NCI-H1417 (cell line): ENCODE results near the gene TXK.

Experiments used
- DNase-seq, 3 experiments: peaks; one replicate each; lab custom pipeline; 2025; lab: John Stamatoyannopoulos, UW

The TXK gene

DNA sequence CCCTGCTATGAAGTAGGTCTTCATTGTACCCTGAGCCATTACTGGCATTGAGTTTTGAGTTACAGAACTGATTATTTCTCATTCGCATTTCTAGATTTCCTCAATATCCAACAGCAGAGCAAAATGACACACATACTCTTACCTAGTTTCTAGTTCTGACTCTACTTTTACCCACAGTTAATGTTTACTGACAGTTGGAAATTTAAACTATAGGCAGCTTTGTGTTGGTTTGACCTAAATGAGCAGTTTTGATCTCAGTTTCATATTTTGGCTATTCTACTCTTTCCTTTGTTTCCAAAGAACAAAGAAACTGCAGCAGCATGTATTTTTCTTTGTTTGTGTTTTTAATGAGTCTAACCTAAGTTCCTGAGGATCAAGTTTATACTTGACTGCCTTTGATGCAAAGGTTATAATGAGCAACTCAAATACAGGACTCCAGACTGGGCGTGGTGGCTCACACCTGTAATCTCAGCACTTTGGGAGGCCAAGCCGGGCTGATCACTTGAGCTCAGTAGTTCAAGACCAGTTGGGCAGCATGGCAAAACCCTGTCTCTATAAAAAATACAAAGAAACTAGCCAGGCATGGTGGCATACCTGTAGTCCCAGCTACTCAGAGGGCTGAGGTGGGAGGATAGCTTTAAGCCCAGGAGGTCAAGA is 30.4 kb downstream of the TXK start:
- no peak for DNase-seq

DNA sequence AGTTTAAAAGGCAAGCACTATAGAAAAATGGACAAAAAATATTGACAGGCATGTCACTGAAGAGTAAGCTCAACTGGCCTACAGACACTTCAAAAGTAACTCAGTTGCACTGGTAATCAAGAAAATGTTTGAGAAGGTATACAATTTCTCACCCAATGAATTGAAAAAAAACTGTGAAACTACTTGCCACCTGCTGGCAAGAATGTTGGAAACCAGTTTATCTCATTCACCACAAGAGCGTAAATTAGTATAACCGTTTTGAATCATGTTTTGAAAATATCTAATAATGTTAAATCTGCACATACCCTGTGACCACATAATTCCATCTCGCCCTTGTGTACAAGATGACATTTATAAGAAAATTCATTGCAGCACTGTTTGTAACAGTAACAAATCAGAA is 31.7 kb downstream of the TXK start:
- DNase-seq = no peak

DNA sequence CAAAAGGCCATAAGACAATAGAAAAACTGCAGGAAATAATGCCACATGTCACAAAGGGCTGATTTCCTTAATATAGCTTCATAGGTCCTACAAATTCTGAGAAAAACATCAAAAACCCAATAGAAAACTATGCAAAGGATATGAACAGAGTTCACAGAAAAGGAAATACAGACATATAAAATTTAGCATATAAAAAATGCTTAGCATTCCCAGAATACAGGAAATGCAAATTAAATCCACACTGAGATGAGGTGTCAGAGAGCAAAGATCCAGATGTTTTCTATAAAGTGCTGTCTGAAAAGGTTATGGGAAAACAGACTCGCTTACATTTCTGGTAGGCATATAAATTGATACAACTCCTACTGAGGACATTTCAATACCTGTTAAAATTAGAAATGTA is 33.8 kb downstream of the TXK start:
- DNase-seq = no peak

DNA sequence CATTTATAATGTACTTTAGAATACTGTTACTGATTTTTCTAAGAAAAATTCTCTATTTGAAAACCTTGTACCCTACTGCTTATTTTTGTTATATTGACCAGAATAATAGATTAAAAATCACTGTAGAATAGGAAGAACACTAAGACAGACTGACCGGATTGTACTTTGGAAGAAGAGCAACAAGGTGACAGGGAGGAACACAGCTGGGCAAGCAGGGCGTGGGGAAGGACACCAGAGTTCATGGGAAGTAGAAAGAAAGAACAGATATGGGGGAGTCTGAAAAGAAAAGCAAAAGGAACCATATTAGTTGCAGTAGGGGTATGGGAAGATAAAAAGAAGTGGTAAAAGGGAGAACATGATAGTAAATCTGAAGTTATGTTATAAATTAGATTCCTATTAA is 38.6 kb downstream of the TXK start:
- no peak for DNase-seq

DNA sequence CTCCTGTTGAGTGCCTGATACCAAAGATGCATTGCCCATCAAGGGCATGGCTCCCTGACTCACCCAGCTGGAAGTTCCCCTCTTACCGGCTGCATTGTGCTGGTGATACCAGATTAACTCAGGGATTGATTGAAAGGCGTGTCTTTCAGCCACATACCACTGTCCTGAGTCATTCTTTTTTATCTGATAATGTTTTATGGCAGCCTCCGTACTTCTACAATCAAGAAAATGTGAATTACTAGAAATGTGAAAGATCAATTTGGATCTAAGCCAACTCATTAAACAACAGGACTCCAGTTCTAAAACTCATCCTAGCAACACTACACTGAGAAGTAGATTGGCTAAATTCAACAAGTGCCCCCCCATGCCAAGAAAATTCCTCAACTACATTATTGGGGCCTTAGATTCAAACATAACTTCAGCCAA is 40.0 kb downstream of the TXK start:
- no peak for DNase-seq

DNA sequence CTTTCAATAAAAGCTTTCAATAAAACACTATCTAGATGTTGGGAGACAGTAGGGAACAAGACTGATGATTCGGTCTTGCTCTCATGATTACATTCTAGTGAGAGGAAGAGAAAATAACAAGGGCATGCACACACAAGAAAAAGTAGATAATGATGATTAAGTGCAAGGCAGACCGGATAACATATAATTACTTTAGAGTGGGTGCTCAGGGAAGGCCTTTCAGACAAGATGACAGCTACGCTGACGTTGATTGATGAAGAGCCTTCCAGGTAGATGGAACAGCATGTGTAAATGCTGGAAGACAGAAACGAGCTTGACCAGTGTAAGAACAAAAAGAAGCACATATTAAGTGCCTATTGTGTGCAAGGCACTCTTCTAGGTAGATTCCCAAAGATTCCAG is 43.4 kb downstream of the TXK start:
- DNase-seq = peak in 2 of 3 experiments; percentile 74 to 96

DNA sequence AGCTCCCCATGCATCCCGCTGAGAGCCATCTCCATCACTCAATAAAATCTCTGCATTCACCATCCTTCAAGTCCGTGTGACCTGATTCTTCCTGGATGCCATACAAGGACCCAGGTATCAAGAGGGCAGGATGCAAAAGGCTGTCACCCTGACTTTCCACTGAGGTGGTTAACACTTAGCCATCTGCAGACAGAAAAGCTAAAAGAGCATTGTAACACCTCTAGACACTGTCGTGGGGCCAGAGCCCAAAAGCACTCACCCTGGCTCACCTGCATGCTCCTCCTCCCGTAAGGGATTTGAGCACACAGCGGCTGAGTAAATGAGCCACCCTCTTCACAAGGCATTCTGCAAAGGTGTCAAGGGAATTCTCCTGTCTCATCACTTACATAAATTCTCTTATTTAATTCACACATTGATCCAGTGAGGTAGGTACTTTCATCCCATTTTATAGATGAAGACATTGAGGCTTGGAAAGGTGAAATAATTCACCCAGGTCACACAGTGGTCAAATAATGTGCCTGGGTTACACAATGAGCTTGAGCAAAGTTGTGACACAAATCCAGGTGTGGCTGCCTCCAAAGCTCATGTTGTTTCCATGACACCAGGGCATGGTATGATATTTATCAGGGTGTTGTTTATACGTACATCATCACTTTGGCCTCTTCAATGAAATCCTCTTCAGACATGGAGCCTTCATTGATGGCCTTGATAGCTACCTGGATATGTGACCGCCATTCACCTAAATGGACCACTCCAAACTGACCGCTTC is 48.0 kb downstream of the TXK start:
- no peak for DNase-seq

DNA sequence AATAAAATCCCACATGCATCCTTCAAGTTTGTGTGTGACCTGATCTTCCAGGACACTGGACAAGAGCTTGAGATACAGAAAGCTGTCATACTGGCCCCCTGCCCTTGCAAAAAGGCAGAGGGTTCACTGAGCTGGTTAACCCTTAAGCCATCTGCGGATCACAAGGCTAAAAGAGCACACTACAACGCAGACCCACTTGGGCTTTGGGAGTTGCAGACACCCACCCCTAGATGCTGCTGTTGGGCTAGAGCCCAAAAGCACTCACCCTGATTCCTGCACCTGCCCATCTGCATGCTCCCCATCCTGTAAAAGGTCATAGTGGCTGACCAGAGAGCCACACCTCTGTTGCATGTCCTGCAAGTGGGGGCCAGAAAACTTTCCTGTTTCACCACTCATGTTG is 51.1 kb downstream of the TXK start:
- no peak for DNase-seq

DNA sequence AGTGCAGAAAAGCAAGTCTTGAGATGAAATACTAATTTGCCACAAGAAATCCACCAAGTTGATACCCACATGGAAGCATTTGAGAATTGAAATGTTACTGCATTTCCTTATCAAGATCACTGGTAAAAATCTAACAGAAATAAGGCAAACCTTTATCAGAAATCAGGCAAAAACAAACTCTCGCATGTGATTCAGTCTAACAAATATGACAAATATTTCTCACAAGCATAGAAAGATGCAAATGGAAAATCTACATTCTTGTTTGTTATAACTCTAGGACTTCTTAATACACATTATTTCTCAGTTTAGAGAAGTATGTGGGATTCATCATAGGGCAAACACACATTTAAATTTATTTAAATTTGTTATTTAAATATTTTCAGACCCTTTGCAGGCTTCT is 52.9 kb downstream of the TXK start:
- no peak for DNase-seq

DNA sequence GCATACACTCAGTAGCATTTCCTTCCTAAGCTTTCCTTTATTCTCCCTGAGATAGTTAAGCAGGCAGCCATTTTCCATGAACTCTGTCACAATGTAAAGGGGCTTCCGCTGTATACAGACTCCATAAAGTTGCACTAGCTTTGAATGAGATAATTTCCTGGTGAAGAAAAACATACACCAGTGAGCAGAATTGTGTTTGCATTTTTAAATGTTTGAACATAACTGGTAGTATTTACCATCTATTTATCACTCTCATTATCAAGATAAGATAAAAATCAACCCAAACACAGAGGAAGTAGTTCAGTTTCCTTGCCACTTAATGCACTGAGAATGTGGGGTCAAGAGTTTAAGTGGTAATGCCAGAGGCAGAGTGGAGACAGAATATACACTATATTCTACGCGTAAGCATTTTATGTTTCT is 54.1 kb downstream of the TXK start:
- DNase-seq = peak in 1 of 3 experiments; percentile 22

DNA sequence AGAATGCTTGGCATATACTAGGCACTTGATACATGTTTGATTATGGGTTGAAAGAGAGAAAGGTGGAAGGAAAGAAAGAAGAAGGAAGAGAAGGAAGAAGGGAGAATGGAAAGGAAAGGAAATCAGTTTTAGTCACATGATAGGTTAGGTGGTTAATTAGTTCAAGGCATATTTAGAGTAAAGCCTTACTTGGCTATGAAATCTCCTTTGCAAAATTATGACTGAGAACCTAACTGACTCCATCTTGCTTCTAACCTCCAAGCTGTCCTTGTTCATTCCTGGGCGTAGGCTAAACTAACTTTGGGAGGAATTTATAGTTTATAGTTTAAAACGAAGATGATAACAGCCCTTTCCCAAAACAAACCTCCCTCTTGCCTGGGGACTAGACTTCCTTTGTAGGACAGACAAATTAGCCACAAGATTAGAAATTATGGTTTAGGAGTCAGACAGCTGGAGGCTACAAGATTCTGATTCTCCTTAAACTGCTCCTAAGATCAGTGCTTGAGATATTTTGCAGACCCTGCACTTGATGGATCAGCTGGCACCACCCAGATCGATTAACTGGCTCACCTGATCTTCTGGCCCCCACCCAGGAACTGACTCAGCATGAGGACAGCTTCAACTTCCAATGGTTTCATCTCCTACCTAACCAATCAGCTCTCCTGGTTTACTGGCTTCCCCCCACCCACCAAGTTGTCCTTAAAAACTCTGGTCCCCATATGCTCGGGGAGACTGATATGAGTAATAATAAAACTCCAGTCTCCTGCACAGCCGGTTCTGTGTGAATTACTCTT is 55.0 kb downstream of the TXK start:
- DNase-seq = no peak

DNA sequence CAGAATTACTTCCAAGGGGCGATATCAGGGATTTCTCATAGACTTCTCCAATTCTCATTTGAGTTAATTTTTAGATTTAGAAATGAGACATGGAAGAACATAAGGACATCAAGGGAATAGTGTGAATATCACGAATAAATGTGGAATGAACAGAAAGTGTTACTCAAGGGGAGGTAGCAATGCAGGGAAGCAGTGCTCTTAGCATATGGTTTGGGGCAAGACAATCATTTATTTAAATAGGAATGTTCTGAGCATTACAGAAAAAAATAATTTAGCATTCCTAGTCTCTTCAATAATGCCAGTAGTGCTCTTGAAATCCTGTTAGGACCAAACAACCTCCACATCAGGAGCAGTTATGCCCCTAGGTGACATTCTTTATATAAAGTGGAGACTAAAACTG is 55.6 kb downstream of the TXK start:
- DNase-seq = no peak

DNA sequence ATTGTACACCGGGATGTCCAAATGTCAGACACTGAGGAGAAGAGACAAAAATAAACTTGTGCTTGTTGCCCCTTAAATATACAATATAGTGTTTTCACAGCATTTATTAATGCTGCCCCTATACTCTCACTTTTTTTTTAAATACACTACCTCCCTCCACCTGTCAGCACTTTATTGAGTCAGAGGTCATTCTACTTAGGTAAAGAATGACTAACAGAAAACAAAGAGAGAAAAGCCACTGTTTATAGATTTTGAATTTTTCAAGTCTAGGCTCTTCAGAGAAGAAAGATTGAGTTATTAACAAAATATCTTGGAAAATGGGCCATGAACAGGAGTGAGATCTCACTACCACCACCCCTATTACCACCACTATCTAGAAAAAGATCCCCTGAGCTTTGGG is 59.4 kb downstream of the TXK start:
- DNase-seq = no peak

DNA sequence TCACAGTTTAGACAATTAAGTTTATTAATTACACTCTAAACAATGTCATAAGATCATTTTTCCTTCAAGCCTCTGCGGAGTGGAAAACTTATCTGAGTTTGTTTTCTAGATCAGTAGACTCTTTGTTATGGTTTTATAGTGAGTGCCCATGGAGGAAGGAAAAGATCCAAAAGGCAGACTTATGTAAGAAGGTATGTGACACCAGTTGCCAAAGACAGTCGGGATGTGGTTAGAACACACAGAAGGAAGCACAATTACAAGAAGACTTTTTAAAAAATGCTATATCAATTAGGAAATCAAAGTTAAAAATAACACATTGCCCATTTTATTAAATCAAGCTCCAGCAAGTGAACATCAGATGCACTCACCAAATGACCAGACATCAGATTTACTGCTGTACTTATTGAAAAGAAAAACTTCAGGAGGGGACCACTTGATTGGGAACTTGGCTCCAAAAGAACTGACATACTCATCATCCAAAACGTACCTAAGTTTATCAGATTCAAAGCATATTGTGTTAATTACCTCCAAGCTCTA is 60.4 kb downstream of the TXK start:
- DNase-seq = no peak

DNA sequence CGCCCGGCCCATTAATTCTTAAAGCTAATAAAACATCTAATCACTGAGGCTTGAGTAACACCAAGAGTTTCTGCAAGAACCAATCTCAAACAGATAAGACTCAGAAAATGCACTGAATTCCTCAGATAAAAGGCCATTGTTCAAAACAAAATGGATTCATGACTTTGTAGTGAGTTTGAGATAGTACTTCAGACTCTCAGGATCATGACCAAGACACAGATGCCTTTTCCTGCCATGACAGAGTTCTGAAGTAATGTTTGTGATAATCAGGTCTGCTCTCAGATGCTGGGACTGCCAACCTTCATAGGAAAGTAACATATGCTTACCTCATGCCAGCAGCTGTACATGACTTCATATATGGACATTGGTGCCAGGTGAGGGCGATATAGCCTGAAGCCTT is 62.9 kb downstream of the TXK start:
- no peak for DNase-seq

DNA sequence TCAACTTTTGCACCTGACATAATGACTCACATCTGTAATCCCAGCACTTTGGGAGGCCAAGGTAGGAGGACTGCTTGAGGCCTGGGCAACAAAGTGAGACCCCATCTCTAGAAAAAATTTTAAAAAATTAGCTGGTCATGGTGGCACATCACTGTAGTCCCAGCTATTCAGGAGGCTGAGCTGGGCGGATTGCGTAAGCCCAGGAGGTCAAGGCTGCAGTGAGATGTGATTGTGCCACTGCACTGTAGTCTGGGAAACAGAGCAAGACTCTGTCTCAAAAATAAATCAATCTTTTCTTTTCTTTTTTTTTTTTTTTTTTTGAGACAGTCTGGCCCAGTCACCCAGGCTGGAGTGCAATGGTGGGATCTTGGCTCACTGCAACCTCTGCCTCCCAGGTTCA is 65.0 kb downstream of the TXK start:
- DNase-seq = no peak

DNA sequence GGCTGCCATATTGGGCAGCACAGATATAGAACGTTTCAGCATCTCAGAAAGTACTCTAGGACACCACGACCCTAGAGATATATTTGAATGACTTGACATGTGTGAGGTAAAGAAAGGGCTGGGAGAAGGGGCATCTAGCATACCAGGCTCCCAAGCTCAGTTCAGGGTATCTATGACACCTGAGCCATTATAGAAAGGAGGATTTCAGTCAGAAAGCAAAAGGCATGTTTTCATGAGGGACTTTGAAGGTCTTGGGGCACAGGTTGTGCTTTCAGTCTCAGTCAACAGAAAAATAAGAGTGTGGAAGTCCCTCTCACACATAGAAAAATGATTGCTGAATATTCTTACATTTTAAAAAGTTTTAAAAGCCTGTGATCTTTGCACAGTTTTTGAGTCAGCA is 65.9 kb downstream of the TXK start:
- no peak for DNase-seq

DNA sequence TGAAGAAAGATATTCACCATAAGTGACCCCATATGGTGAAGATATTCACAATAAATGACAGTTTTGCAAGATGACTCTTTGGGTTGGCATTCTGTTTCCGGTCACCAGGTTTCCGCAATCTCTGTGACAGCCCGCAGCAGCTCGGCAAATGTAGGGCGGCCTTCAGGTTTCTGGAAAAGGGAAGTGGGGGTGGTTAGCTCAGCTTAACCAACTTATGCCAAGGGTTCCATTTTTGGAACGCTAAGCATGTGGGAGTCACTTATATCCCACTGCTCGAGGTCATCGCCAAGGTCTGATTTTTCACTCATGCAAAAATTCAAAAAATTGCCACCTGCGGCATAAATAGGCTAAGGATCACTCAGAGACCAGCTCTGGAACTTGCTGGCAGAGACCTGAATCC is 66.5 kb downstream of the TXK start:
- DNase-seq = no peak

DNA sequence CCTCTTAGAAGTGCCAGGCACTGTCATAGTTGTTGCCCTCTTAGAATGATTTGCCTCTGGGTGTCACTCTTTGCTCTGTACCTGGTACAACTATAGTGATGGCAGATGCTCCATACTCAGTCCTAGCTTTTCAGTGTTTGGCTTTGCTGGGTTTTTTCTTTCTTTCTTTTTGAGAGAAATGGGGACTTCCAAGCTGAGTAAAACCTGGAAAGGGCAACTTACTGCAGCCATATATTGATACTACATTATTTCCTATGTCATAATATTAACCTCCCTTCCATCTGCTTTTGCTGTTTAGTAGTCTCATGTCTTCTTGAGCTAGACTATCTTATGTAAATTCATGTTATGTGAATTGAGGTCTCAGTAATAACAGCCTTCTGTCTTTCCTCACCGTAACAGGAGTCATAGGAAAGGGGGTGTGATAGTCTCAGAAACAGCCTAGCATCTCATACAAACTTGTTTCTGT is 68.4 kb downstream of the TXK start:
- no peak for DNase-seq

DNA sequence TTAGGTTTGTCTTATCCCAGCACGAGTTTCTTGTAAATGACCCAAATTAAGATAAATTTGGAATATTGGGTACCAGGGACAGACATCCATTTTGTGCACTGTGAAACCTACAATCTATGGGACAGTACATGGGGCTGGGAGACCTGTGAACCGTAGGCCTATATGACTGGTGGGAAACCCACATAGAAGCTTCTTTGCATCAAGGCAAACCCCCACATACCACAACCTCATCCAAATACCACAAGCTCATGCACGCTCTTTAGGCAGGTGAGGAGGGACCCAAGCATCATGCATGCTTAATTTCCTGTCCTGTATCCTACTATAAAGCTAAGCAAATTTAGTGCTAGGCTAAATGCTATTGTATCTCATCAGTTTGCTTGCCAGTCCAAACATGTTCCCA is 69.7 kb downstream of the TXK start:
- no peak for DNase-seq

DNA sequence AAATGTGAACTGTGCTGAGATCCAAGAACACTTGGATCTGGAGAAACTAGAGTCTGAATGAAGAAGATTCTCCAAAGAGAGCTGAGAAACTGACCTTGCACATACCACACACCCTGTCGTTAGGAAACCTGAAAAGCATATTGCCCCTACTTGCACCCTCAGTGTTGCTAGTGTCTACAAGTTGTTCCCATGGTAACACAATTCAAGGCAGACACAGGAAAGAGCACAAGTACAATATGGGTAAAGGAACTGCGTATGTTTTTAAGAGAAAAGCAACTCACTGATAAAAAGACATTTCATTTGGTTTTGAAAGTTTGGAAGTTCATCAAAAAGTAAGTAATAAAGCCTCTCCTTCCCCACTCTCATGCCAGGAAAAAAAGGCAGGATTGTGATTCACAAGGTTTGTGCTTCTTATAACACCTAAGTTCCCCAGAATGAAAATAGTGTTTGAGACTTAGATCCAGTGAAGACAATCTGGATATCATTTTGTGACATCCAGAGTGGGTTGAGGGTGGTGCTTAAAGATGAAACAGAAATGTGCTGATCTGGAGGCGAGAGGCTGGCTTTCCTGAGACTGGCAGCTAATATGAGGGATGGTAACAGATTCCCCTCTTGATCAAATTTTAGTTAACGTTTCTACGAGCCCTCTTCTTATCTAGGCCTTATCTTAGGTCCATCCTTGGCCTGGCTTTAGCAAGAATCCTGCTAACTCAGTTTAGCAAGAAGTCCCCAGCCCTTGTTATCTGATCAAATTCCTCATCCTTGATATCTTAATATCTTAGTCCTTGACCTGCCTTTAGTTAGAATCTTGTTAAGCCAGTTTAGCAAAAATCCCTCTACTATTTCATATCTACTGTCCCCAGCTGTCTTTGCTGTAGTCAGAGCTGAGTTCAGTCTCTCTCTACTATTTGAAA is 75.2 kb downstream of the TXK start:
- DNase-seq = peak in 1 of 3 experiments; percentile 29

DNA sequence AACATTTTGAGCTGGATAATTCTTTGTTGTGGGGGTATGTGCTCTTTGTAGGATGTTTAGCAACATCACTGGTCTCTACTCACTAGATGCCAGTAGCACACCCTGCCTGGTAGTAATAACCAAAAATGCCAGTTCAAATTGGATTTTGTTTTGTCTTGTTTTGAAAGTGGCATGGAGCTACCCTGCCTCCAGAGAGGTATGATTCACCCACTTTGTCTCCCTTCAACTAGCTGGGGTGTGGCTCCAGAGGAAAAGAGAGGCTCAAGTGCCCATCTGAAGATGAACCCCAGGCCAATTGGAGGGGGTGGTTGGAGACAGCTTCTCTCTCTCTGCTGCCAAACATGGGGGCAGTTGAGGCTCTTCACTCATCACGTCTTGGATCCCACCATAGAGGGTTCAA is 83.0 kb downstream of the TXK start:
- DNase-seq = no peak
